Sigmoid colon (tissue), 7 donors: ENCODE measurements around the gene IL34. TPM values are rescaled to one million over a fixed set of nuclear protein-coding genes. Genes with fewer than 3 reads are reported as not detected.
A peak's percentile ranks its signal among the peaks of the same experiment; 100 is the strongest.

Experiments
- DNase-seq: peaks from one replicate; pipeline ENCODE4 v3.0.0-alpha.2; 2019
- H3K27ac ChIP-seq, 4 donors: fragments of 200-600 bp; sonication (generic); one replicate each; pipeline ENCODE4 v1.5.1; 2016 to 2019; ENCODE audit warnings: mild to moderate bottlenecking in 1 of 4
- H3K27me3 ChIP-seq, 3 donors: fragments of 200-600 bp; sonication (generic); one replicate each; pipeline ENCODE4 v1.5.1; 2019; ENCODE audit warnings: mild to moderate bottlenecking in 1 of 3
- H3K36me3 ChIP-seq, 4 donors: fragments of 200-600 bp; sonication (generic); one replicate each; pipeline ENCODE4 v1.5.1; 2016 to 2019
- H3K4me1 ChIP-seq, 4 donors: fragments of 200-600 bp; sonication (generic); one replicate each; pipeline ENCODE4 v1.5.1; 2017 to 2019
- H3K4me3 ChIP-seq, 4 donors: fragments of 200-600 bp; sonication (generic); one replicate each; pipeline ENCODE4 v1.5.1; 2017 to 2019; ENCODE audit warnings: mild to moderate bottlenecking in 2 of 4, moderate library complexity in 1 of 4
- H3K9me3 ChIP-seq, 4 donors: fragments of 200-600 bp in 3 of 4; sonication (generic) in 3 of 4; one replicate each; pipeline versions ENCODE4 v1.5.1 to v1.6.1; 2013 to 2019
- CTCF ChIP-seq, 4 experiments: fragments of 450-650 bp in 3 of 4; fragments of 200-600 bp in 1 of 4; IDR thresholded peaks; one replicate each; pipeline ENCODE4 v1.5.1; 2016 to 2019; ENCODE audit warnings: antibody characterized with exemption in 4 of 4, mild to moderate bottlenecking in 3 of 4, moderate library complexity in 2 of 4
- EP300 ChIP-seq, 4 donors: sonication (generic); formaldehyde crosslinking; IDR thresholded peaks; one replicate each; pipeline ENCODE4 v1.6.1; 2017; ENCODE audit warnings: antibody characterized with exemption in 4 of 4
- POLR2A ChIP-seq, 2 donors: fragments of 450-650 bp; IDR thresholded peaks; one replicate each; pipeline ENCODE4 v1.6.1; 2016; ENCODE audit warnings: antibody characterized with exemption in 2 of 2, mild to moderate bottlenecking in 2 of 2, moderate library complexity in 2 of 2
- POLR2AphosphoS5 ChIP-seq, 4 donors: sonication (generic); formaldehyde crosslinking; IDR thresholded peaks; one replicate each; pipeline ENCODE4 v1.6.1; 2017; ENCODE audit warnings: antibody characterized with exemption in 4 of 4
- WGBS, 2 donors: extraction: QIAGEN DNeasy Blood & Tissue Kit; methylation state at CpG; one replicate each; pipeline ENCODE4 v1.1.7; 2013; 5-methylcytosine and 5-hydroxymethylcytosine counted together
- intact Hi-C: fragments of 100-400 bp; cut with DNase I; formaldehyde crosslinking; loops from one replicate; pipeline ENCODE4 v1.15.1; 2023
- polyA plus RNA-seq, 3 donors: library from polyadenylated mRNA; stranded (reverse); fragments of 200-250 nt; gene quantifications; one replicate each; pipeline ENCODE4 v1.2.3, GENCODE V29; 2013
- total RNA-seq, 4 donors: library from RNA; depleted of rRNA; stranded (reverse); fragments of >200 nt; gene quantifications; one replicate each; pipeline ENCODE4 v1.1.0, GENCODE V29; 2016
- donor health status: healthy with polysubstance abuse.
- donor health status: Bipolar disorder and iron deficiency.
- donor health status: healthy.

The IL34 gene
- total and polyA plus RNA-seq, 7 donors = 1.8 to 5.5 (median 4.6) TPM; not detected in 2

DNA sequence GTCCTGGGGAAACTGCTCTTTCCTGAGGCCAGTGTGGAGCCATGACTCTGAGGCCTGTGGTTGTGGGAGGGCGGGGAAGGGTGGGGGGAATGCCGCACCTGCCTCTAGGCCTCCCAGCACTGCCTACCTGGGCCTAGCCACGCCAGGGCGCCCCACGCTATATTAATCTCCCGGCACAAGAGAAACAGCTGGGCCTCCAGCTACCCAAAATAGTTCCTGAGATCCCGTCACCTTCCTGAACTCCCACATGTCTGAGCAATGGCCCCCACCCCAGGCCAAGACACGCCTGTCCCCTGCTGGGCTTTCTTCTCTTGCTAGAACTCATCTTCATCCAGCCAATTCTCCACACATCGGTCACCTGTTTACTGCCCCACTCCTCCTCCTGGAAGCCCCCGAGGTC lies 52.5 kb downstream of the IL34 start:
- Histone ChIP-seq H3K27me3 (no peaks in the 10 kb centered on the region), H3K4me1 (peaks cover 6 to 98% (median 94%) of the 10 kb centered on the region in 4 donors), H3K9me3 (no peaks in the 10 kb centered on the region), H3K27ac (peak overlapping the region; percentile 95 to 99 (median 98)), H3K4me3 (no peak overlapping the region), H3K36me3 (no peaks in the 10 kb centered on the region)
- 91 to 92% methylated on average over 10 of the region's 10 CpGs for WGBS, 2 donors
- intact Hi-C loops = no loop called here
- TF ChIP-seq POLR2AphosphoS5 (IDR thresholded peaks at IDR 0.05) = no peak
- DNase-seq = no peak

DNA sequence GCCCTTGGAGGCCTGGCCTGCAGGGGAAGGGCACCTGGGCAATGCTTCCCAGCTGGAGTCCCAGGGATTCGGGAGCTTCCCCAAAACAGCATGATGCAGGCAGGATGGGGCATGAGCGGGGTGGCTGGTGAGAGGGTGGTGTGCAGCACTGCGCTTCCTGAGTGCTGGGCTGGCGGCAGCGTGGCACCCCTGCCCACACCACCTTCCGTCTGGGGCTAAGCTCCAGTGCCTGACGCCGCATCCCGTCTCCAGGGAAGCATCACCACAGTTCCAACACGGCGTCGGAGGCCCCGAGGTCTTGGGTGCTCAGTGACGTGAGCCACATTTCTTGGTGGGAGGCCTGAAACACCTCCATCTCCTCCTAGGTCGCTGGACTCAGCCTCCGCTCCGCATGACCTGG lies 53.3 kb downstream of the IL34 start:
- intact Hi-C loops = loop anchor here (5.0 kb wide), 1 partner anchor 38 kb away; no protein-coding TSS in a partner anchor
- TF ChIP-seq EP300 (IDR thresholded peaks at IDR 0.05) = no peak
- TF ChIP-seq POLR2AphosphoS5 (IDR thresholded peaks at IDR 0.05) = no peak
- no peak for TF ChIP-seq POLR2A (IDR thresholded peaks at IDR 0.05)
- no peak for TF ChIP-seq CTCF (IDR thresholded peaks at IDR 0.05)
- peak overlapping the region; percentile 92 to 99 (median 98) for H3K27ac ChIP-seq
- H3K4me1 ChIP-seq = peaks cover 6 to 98% (median 94%) of the 10 kb centered on the region in 4 donors
- no peak for DNase-seq
- no peak overlapping the region for H3K4me3 ChIP-seq
- WGBS, 2 donors = 89 to 95% methylated on average over 17 of the region's 17 CpGs
- no peaks in the 10 kb centered on the region for H3K27me3 ChIP-seq
- no peaks in the 10 kb centered on the region for H3K9me3 ChIP-seq
- no peaks in the 10 kb centered on the region for H3K36me3 ChIP-seq

DNA sequence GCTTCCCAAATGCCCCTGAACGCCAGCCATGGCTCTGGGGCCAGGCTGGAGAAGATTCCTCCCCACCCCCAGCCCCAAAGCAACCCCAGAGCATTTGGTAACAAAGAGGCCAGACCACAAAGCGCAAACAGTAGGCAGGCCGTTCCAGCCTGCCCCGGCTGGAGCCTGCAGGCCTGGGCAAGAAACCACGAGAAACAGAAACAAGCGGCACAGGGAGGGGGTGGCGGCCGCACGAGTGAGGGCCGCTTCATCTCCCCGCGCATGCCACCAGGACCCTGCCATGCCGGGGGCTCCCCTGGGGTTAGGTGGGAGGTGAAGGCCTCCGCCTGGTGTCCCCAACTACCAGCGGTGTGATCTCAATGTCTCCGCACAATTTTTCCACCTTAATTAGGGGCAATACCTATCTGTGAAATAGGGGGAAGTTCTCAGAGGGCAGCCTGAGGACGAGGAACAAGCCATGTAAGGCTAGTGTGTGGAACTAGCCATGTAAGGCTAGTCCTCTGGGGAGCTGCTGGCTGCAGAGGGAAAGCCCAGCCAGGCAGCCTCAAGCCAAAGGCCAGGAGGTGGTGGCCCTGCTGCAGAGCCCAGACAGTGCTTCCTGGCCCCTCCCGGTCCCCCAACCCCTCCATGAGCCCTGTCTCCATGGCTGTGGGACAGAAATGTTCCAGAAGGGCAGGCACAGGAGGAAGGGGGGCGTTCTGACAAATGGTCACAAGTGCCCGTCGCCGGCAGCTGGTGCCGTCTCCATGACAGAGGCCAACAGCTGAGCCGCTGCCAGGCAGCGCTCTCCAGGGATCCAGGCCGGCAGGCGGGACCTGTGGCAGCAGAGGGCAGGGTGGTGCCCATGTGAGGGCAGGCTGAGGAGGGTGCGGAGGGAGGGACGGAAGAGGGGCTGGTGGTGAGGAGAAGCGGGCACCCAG lies 54.0 kb downstream of the IL34 start:
- no peaks in the 10 kb centered on the region for H3K9me3 ChIP-seq
- peaks cover 6 to 98% (median 94%) of the 10 kb centered on the region in 4 donors for H3K4me1 ChIP-seq
- TF ChIP-seq CTCF (IDR thresholded peaks at IDR 0.05) (no peak), POLR2AphosphoS5 (IDR thresholded peaks at IDR 0.05) (peak in 3 of 4 donors; percentile 18 to 31 (median 26))
- H3K4me3 ChIP-seq = no peak overlapping the region
- 79 to 90% methylated on average over 30 of the region's 30 CpGs for WGBS, 2 donors
- H3K27ac ChIP-seq = peak overlapping the region; percentile 92 to 99 (median 98)
- H3K27me3 ChIP-seq = no peaks in the 10 kb centered on the region
- peak; percentile 84 for DNase-seq
- intact Hi-C loops = loop anchor here (5.0 kb wide), 1 partner anchor 37 kb away; no protein-coding TSS in a partner anchor
- no peaks in the 10 kb centered on the region for H3K36me3 ChIP-seq

GRCh38 chr16:70701036-70701435 lies 54.7 kb downstream of the IL34 start:
- Histone ChIP-seq H3K9me3 (no peaks in the 10 kb centered on the region), H3K4me3 (no peak overlapping the region)
- WGBS, 2 donors = 84% methylated on average over 3 of the region's 3 CpGs

More at GRCh38 chr16:70701036-70701435, 54.7 kb downstream of the IL34 start:
- TF ChIP-seq POLR2A (IDR thresholded peaks at IDR 0.05) = no peak
- no peak for TF ChIP-seq CTCF (IDR thresholded peaks at IDR 0.05)
- H3K36me3 ChIP-seq = no peaks in the 10 kb centered on the region
- H3K27ac ChIP-seq = peak overlapping the region; percentile 92 to 99 (median 98)
- no peaks in the 10 kb centered on the region for H3K27me3 ChIP-seq
- H3K4me1 ChIP-seq = peaks cover 6 to 98% (median 94%) of the 10 kb centered on the region in 4 donors
- DNase-seq = no peak
- intact Hi-C loops = loop anchor here (5.0 kb wide), 1 partner anchor 36 kb away; no protein-coding TSS in a partner anchor
